SK-N-SH (cell line): ENCODE results near the gene GLI2. TPM values are rescaled to one million over a fixed set of nuclear protein-coding genes. Genes with fewer than 3 reads are reported as not detected.
A peak's percentile ranks its signal among the peaks of the same experiment; 100 is the strongest.

ENCODE experiments used
- CTCF ChIA-PET: fragments of 300-600, 350-600 bp; formaldehyde crosslinking; extraction: SDS; loops from one replicate; lab custom pipeline; 2021; lab: Yijun Ruan, JAX
- POLR2A ChIA-PET: fragments of 350-600 bp; sonication (Branson Sonifier 250); formaldehyde crosslinking; extraction: SDS; loops from one replicate; lab custom pipeline; 2020; ENCODE audit warnings: antibody characterized with exemption, inconsistent platforms; lab: Yijun Ruan, JAX
- DNase-seq: peaks from one replicate; pipeline ENCODE4 v3.0.0; 2012
- H2AFZ ChIP-seq: fragments of 200-600 bp; sonication (generic); 2 replicates; pipeline ENCODE4 v1.8.1; 2016; ENCODE audit warnings: antibody characterized with exemption, mild to moderate bottlenecking, low read depth
- H3F3A ChIP-seq: fragments of 200-600 bp; sonication (generic); replicated peaks from 2 replicates; pipeline ENCODE3; 2016; ENCODE audit warnings: antibody characterized with exemption, mild to moderate bottlenecking; ENCODE audit not compliant: insufficient read depth
- H3K27ac ChIP-seq, 2 experiments: fragments of 200-500 bp in 1 of 2; fragments of 200-600 bp in 1 of 2; sonication (Bioruptor generic) in 1 of 2; sonication (generic), shearing (Covaris generic) in 1 of 2; 2 replicates each; pipeline versions ENCODE4 v1.5.1 to v1.6.1; 2014 to 2016; ENCODE audit warnings: low read depth in 2 of 2, inconsistent platforms in 1 of 2, low read length in 1 of 2, mild to moderate bottlenecking in 1 of 2, mixed read lengths in 1 of 2
- H3K27me3 ChIP-seq: fragments of 200-600 bp; sonication (generic), shearing (Covaris generic); 2 replicates; pipeline ENCODE4 v1.6.1; 2016; ENCODE audit warnings: mixed run types; ENCODE audit not compliant: insufficient read depth
- H3K36me3 ChIP-seq, 2 experiments: fragments of 200-500 bp in 1 of 2; fragments of 200-600 bp in 1 of 2; sonication (Bioruptor generic) in 1 of 2; sonication (generic) in 1 of 2; replicated peaks in 1 of 2; 2 replicates each; pipeline versions ENCODE3 to v1.5.1; 2014 to 2016; ENCODE audit warnings: low read length in 1 of 2, mild to moderate bottlenecking in 1 of 2; ENCODE audit not compliant: insufficient read depth in 2 of 2, control insufficient read depth in 1 of 2
- H3K4me1 ChIP-seq, 2 experiments: fragments of 200-500 bp in 1 of 2; fragments of 200-600 bp in 1 of 2; sonication (Bioruptor generic) in 1 of 2; sonication (generic), shearing (Covaris generic) in 1 of 2; 2 replicates each; pipeline versions ENCODE4 v1.5.1 to v1.6.1; 2014 to 2016; ENCODE audit warnings: low read depth in 1 of 2, low read length in 1 of 2, mixed run types in 1 of 2; ENCODE audit not compliant: insufficient read depth in 2 of 2, control insufficient read depth in 1 of 2
- H3K4me2 ChIP-seq: fragments of 200-600 bp; sonication (generic), shearing (Covaris generic); 2 replicates; pipeline ENCODE4 v1.6.1; 2017; ENCODE audit warnings: mixed run types
- H3K4me3 ChIP-seq, 2 experiments: fragments of 200-500 bp in 1 of 2; fragments of 200-600 bp in 1 of 2; sonication (Bioruptor generic) in 1 of 2; sonication (generic), shearing (Covaris generic) in 1 of 2; 2 replicates each; pipeline versions ENCODE4 v1.5.1 to v1.8.1; 2014 to 2016; ENCODE audit warnings: low read depth in 2 of 2, inconsistent platforms in 1 of 2, low read length in 1 of 2, mild to moderate bottlenecking in 1 of 2, mixed read lengths in 1 of 2, moderate library complexity in 1 of 2
- H3K79me2 ChIP-seq: fragments of 200-600 bp; sonication (generic); 2 replicates; pipeline ENCODE4 v1.8.1; 2017; ENCODE audit warnings: mild to moderate bottlenecking; ENCODE audit not compliant: insufficient read depth
- H3K9ac ChIP-seq: fragments of 200-600 bp; sonication (generic); 2 replicates; pipeline ENCODE4 v1.6.1; 2017; ENCODE audit warnings: mixed run types
- H3K9me2 ChIP-seq: fragments of 200-600 bp; sonication (generic); 2 replicates; pipeline ENCODE4 v1.6.1; 2017; ENCODE audit warnings: mixed run types
- H3K9me3 ChIP-seq: fragments of 200-600 bp; sonication (generic); 2 replicates; pipeline ENCODE4 v1.6.1; 2017; ENCODE audit warnings: mixed run types, mild to moderate bottlenecking, moderate library complexity
- H4K20me1 ChIP-seq: fragments of 200-600 bp; sonication (generic); 2 replicates; pipeline ENCODE4 v1.6.1; 2017; ENCODE audit warnings: mild to moderate bottlenecking, mixed run types; ENCODE audit not compliant: insufficient read depth
- CHD2 ChIP-seq: fragments of 150-350 bp; IDR thresholded peaks from 2 replicates; pipeline ENCODE4 v1.6.1; 2018; ENCODE audit warnings: low read length; ENCODE audit not compliant: partially characterized antibody
- ELF1 ChIP-seq: IDR thresholded peaks from 2 replicates; pipeline ENCODE4 v1.4.0; 2012
- FOSL2 ChIP-seq: IDR thresholded peaks from 2 replicates; pipeline ENCODE4 v1.4.0; 2012; ENCODE audit warnings: low read depth, mild to moderate bottlenecking, moderate library complexity, borderline replicate concordance
- FOXJ3 ChIP-seq: sonication (generic); formaldehyde crosslinking; IDR thresholded peaks from 2 replicates; pipeline ENCODE4 v1.5.1; 2020; ENCODE audit warnings: mild to moderate bottlenecking, missing genetic modification reagents
- GABPA ChIP-seq: IDR thresholded peaks from 2 replicates; pipeline ENCODE4 v1.4.0; 2012; ENCODE audit warnings: low read depth, mild to moderate bottlenecking
- JUND ChIP-seq: IDR thresholded peaks from 2 replicates; pipeline ENCODE4 v1.4.0; 2012
- MEF2A ChIP-seq: IDR thresholded peaks from 2 replicates; pipeline ENCODE4 v1.4.0; 2012; ENCODE audit warnings: low read depth, borderline replicate concordance
- RAD21 ChIP-seq: IDR thresholded peaks from 2 replicates; pipeline ENCODE4 v1.6.1; 2012; ENCODE audit warnings: mild to moderate bottlenecking, low read length
- TCF12 ChIP-seq: IDR thresholded peaks from 2 replicates; pipeline ENCODE4 v1.4.0; 2012
- WGBS: methylation state at CpG from one replicate; pipeline ENCODE4 v1.1.6; 2017; ENCODE audit warnings: low lambda C conversion rate; 5-methylcytosine and 5-hydroxymethylcytosine counted together
- polyA plus RNA-seq, 3 experiments: library from polyadenylated mRNA; depleted of rRNA; stranded (reverse); fragments of >200 nt; gene quantifications; 2 replicates each; pipeline ENCODE4 v1.2.3, GENCODE V29; 2012
- TF ChIP-seq, protein P1 (sequence below): fragments of 200-600 bp; sonication (generic); IDR thresholded peaks from 2 replicates; pipeline ENCODE4 v1.6.1; 2017; ENCODE audit warnings: antibody characterized with exemption, mild to moderate bottlenecking, moderate library complexity
- TF ChIP-seq, protein P2 (sequence below): IDR thresholded peaks from 2 replicates; pipeline ENCODE4 v1.4.0; 2012; ENCODE audit warnings: low read depth, borderline replicate concordance
- TF ChIP-seq, protein P3 (sequence below): IDR thresholded peaks from 2 replicates; pipeline ENCODE4 v1.4.0; 2012; ENCODE audit warnings: low read depth
- TF ChIP-seq, protein P4 (sequence below): IDR thresholded peaks from 2 replicates; pipeline ENCODE4; 2012

Gene GLI2
- polyA plus RNA-seq, 1 of the 3 experiments (the other 2 are of a cell fraction): 3.4 TPM

DNA sequence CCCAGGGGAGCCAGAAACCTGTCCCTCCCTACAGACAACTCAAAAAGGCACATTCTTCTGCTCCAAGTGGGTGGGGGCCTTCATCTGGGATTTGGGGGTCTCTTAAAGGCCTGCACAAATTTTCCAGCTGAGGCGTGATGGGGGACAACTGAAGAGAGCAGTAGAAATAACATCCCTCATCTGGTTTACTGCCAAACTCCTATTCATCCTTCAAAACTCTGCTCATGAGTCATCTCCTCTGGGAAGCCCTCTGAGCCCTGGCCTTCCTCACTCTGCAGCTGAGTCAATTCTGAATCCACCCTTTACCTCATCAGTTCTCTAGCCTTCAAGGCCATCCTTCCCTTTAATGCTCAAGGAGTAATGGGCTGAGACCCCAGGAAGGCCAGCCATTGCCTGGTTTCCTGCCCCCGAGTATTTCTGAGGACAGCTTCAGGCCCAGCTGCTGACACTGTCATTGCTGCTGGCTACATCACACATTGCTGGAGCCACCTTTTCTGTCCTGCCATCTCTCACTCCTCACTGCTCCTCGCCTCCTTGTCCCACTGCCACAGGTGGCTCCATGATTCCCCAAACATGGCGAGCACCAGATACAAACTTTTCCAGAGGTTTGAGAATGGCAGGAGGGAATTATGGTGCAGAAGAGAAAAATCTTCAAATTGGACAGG lies 32.2 kb upstream of the GLI2 start:
- WGBS: 76% methylated on average over 4 of the region's 4 CpGs

DNA sequence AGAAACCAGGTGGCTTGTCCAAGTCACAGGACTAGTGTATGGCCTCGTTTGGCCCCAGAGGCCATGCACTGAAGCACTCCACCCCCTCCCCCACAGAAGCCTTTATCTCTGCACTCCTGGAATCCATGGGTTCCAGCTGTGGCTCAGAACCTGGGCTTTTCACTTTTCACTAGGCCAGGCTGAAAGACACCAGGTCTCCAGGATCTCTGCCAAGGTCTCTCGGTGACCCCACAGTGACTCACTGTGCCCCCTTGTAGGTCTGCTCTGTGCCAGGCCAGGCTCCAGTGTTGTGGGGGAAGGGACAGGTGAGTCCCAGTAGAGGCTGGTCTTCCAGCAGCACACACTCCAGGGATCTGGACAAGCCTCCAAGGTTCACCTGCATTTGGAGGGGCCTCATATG lies 31.0 kb upstream of the GLI2 start:
- WGBS: 45% methylated on average over 2 of the region's 2 CpGs
- CTCF ChIA-PET: interaction anchor here (0.6 to 17.8 kb wide), 7 partner anchors 8 to 374 kb away, joined by 3 to 408 read pairs (median 4); no protein-coding TSS in a partner anchor
- no peak overlapping the region for H3K27ac ChIP-seq
- no peaks in the 10 kb centered on the region for H3F3A ChIP-seq
- no peaks in the 10 kb centered on the region for H3K9me2 ChIP-seq
- POLR2A ChIA-PET: no interaction called here
- H3K9me3 ChIP-seq: no peaks in the 10 kb centered on the region
- H3K4me3 ChIP-seq: no peak overlapping the region
- peaks cover 0 to 21% of the 10 kb centered on the region in 2 experiments; a peak in 1 of 4 replicates for H3K4me1 ChIP-seq
- H3K4me2 ChIP-seq: no peak overlapping the region
- H3K36me3 ChIP-seq: no peaks in the 10 kb centered on the region
- no peak for DNase-seq
- H3K9ac ChIP-seq: no peak overlapping the region
- no peaks in the 10 kb centered on the region for H3K27me3 ChIP-seq
- H4K20me1 ChIP-seq: no peaks in the 10 kb centered on the region
- TF ChIP-seq, protein P1, sequence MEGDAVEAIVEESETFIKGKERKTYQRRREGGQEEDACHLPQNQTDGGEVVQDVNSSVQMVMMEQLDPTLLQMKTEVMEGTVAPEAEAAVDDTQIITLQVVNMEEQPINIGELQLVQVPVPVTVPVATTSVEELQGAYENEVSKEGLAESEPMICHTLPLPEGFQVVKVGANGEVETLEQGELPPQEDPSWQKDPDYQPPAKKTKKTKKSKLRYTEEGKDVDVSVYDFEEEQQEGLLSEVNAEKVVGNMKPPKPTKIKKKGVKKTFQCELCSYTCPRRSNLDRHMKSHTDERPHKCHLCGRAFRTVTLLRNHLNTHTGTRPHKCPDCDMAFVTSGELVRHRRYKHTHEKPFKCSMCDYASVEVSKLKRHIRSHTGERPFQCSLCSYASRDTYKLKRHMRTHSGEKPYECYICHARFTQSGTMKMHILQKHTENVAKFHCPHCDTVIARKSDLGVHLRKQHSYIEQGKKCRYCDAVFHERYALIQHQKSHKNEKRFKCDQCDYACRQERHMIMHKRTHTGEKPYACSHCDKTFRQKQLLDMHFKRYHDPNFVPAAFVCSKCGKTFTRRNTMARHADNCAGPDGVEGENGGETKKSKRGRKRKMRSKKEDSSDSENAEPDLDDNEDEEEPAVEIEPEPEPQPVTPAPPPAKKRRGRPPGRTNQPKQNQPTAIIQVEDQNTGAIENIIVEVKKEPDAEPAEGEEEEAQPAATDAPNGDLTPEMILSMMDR: no peak
- no peak for TF ChIP-seq RAD21
- no peak overlapping the region for H2AFZ ChIP-seq
- no peaks in the 10 kb centered on the region for H3K79me2 ChIP-seq

More for the DNA sequence above, 32.2 kb upstream of the GLI2 start:
- Histone ChIP-seq H3K9me3 (no peaks in the 10 kb centered on the region), H4K20me1 (no peaks in the 10 kb centered on the region), H3K79me2 (no peaks in the 10 kb centered on the region), H3K27ac (no peak overlapping the region), H3K36me3 (no peaks in the 10 kb centered on the region), H2AFZ (no peak overlapping the region), H3K4me1 (peaks cover 0 to 18% of the 10 kb centered on the region in 2 experiments; a peak in 1 of 4 replicates), H3K4me3 (no peak overlapping the region), H3K9ac (no peak overlapping the region), H3K4me2 (no peak overlapping the region), H3K9me2 (no peaks in the 10 kb centered on the region), H3K27me3 (no peaks in the 10 kb centered on the region), H3F3A (no peaks in the 10 kb centered on the region)
- peak; percentile 45 for TF ChIP-seq JUND
- TF ChIP-seq FOSL2: peak; percentile 54; the same call in 1 of the 2 replicates
- no peak for TF ChIP-seq ELF1
- peak; percentile 57; the same call in 1 of the 2 replicates for TF ChIP-seq TCF12
- POLR2A ChIA-PET: no interaction called here
- CTCF ChIA-PET: interaction anchor here (1.3 to 17.8 kb wide), 4 partner anchors 8 to 376 kb away, joined by 4 to 408 read pairs (median 8); no protein-coding TSS in a partner anchor
- DNase-seq: no peak

DNA sequence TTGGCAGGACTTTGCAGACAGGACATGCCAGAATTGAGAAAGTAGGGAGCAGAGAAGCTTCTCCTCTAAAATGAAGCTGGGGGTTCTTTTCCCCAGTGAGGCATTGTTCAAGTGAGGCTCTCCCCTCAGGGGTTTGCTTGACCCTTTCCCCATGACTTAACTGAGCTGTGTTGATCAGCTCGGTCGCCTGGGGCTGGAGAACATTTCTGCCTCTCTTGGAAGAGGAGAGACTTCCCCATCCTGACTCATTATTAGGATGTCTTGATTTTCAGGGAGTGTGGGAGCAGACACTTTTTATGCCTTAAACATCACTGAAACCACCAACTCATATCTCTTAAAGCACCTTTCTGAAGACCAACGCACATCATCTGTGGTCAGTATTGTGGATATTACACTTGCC lies 27.9 kb upstream of the GLI2 start:
- Histone ChIP-seq H3K27ac (no peak overlapping the region), H3K79me2 (no peaks in the 10 kb centered on the region), H3K36me3 (no peaks in the 10 kb centered on the region), H3K4me2 (no peak overlapping the region), H3K9me2 (no peaks in the 10 kb centered on the region), H2AFZ (no peak overlapping the region), H3K9me3 (no peaks in the 10 kb centered on the region), H3K4me1 (peaks cover 0 to 26% of the 10 kb centered on the region in 2 experiments; a peak in 1 of 4 replicates), H3K27me3 (no peaks in the 10 kb centered on the region), H3K9ac (no peak overlapping the region), H4K20me1 (no peaks in the 10 kb centered on the region), H3F3A (no peaks in the 10 kb centered on the region), H3K4me3 (no peak overlapping the region)
- no peak for DNase-seq
- TF ChIP-seq, protein P2, sequence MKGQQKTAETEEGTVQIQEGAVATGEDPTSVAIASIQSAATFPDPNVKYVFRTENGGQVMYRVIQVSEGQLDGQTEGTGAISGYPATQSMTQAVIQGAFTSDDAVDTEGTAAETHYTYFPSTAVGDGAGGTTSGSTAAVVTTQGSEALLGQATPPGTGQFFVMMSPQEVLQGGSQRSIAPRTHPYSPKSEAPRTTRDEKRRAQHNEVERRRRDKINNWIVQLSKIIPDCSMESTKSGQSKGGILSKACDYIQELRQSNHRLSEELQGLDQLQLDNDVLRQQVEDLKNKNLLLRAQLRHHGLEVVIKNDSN: no peak
- TF ChIP-seq, protein P3, sequence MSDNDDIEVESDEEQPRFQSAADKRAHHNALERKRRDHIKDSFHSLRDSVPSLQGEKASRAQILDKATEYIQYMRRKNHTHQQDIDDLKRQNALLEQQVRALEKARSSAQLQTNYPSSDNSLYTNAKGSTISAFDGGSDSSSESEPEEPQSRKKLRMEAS: no peak
- TF ChIP-seq RAD21: no peak
- TF ChIP-seq GABPA: no peak
- TF ChIP-seq, protein P4, sequence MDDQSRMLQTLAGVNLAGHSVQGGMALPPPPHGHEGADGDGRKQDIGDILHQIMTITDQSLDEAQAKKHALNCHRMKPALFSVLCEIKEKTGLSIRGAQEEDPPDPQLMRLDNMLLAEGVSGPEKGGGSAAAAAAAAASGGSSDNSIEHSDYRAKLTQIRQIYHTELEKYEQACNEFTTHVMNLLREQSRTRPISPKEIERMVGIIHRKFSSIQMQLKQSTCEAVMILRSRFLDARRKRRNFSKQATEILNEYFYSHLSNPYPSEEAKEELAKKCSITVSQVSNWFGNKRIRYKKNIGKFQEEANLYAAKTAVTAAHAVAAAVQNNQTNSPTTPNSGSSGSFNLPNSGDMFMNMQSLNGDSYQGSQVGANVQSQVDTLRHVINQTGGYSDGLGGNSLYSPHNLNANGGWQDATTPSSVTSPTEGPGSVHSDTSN: no peak
- no peak for TF ChIP-seq CHD2
- no peak for TF ChIP-seq JUND
- TF ChIP-seq FOXJ3 (CRISPR knock-in tag): no peak
- no peak for TF ChIP-seq MEF2A
- ChIA-PET POLR2A (no interaction called here), CTCF (interaction anchor here (0.6 to 4.4 kb wide), 3 partner anchors 12 to 372 kb away, joined by 3 to 26 read pairs (median 7); no protein-coding TSS in a partner anchor)
- WGBS: 87% methylated on average over 3 of the region's 3 CpGs
